ENCODE data around the gene SMDT1. TPM values are rescaled to one million over a fixed set of nuclear protein-coding genes. Genes with fewer than 3 reads are reported as not detected.

SMDT1 gene, protein sequence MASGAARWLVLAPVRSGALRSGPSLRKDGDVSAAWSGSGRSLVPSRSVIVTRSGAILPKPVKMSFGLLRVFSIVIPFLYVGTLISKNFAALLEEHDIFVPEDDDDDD
- total RNA-seq, result 71.7 and 78.8 TPM in 2 replicates
- long read RNA-seq, partial matches to known transcripts, result 0 of 2 reads
- long read RNA-seq, other reads (novel, unspliced or antisense), result 1 of 2 reads

DNA sequence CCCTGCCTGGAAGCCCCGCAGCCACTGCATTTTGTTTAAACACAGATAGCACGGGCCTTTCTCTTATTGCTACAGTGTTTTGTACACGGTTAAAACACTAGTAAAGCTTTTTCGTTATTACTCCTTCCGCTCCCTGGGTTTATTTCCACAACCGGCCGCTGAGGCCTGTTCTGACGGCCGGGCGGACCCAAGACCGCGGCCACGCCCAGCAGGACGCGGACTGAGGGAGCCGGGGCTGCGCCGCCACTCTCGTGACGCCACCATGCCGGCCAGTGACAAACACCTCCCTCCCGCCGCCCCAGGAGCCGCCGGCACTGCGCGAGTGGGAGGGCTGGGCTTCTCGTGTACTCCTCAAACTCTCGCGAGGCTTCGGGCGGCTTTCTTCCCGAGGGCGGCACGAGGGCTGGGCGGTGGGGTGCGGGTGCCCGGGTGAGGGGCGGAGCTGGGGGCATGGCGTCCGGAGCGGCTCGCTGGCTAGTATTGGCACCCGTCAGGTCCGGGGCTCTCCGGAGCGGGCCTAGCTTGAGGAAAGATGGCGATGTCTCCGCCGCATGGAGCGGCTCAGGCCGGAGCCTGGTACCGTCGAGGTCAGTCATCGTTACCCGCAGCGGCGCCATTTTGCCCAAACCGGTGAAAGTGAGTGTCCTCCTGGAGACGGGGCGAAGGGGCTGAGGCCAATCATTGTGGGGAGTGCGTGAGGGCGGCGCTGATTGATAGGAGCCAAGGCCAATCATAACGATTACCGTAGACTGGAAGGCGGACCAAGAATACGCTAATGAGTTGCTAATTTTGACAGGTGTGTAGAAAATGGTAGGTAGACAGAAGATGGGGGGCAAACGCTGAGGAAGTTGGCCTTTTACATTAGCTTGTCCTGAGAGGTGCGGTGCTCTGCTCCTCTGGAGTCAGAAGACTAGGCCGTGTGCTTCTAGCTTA, at the start of gene SMDT1:
SMDT1 (plus strand) TSS at position 382 of the 933 bp plus-strand sequence; CDS start at position 451, 69 bp downstream.
- peak within 1 kb of the TSS; percentile 98 for H3K27ac Mint-ChIP-seq
- no peaks in the 10 kb centered on the region for H3K9me3 Mint-ChIP-seq (ENCODE audit: low read depth)
- peaks cover 8% of the 10 kb centered on the region for H3K36me3 Mint-ChIP-seq (ENCODE audit: insufficient read depth)
- peak within 1 kb of the TSS; percentile 93 for H3K4me3 Mint-ChIP-seq (ENCODE audit: low read depth)
- peak; percentile 97 for DNase-seq (ENCODE audit: low spot score, unreplicated experiment)
- TF ChIP-seq, protein P1, sequence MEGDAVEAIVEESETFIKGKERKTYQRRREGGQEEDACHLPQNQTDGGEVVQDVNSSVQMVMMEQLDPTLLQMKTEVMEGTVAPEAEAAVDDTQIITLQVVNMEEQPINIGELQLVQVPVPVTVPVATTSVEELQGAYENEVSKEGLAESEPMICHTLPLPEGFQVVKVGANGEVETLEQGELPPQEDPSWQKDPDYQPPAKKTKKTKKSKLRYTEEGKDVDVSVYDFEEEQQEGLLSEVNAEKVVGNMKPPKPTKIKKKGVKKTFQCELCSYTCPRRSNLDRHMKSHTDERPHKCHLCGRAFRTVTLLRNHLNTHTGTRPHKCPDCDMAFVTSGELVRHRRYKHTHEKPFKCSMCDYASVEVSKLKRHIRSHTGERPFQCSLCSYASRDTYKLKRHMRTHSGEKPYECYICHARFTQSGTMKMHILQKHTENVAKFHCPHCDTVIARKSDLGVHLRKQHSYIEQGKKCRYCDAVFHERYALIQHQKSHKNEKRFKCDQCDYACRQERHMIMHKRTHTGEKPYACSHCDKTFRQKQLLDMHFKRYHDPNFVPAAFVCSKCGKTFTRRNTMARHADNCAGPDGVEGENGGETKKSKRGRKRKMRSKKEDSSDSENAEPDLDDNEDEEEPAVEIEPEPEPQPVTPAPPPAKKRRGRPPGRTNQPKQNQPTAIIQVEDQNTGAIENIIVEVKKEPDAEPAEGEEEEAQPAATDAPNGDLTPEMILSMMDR (IDR thresholded peaks at IDR 0.05; ENCODE audit: unreplicated experiment), result no peak
- no peaks in the 10 kb centered on the region for H3K27me3 Mint-ChIP-seq
- peaks cover 21% of the 10 kb centered on the region for H3K4me1 Mint-ChIP-seq (ENCODE audit: low read depth)

DNA sequence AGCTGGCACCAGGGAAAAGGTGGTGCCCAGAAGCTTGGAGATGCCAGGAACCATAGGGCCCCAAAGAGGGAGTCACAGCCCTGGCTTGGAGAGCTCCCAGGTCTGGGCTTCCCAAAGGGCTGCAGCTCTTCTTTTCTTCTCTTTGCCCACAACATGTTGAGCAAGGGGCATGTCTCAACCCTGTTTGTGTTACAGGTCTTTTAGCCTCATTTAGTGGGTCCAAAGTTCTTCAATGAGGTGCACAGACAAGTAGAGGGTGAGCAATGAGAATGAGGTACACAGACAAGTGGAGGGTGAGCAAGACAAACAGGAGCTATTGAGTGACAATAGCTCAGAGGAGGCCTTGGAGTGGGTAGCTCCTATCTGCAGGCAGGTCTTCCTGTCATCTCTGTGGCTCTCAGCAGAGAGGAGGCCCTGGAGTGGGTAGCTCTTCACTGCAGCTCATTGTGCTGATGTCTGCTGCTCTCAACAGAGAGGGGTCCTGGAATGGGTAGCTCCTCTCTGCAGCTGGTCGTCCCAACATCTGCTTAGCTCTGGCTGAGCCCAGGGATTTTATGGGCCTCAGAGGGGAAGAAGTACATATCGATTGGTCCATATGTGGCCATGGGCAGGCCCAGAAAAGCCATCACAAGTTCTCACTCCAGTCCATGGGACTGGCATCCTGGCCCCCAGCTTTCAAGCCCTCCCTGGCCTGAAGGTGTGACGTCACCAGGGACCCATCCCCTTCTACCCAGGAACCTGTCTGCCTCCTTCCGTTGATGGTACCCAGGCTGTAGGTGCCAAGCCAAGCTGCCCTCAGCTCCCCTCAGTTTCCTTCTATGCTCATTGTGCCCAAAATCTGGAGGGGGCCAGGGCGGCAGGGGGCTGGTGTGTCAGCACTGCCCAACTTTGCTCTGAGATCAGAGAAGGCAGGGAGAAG, 46.0 kb upstream of the SMDT1 start:
- Mint-ChIP-seq H3K36me3 (ENCODE audit: insufficient read depth) (no peaks in the 10 kb centered on the region), H3K27ac (no peak overlapping the region), H3K9me3 (ENCODE audit: low read depth) (peaks cover 7% of the 10 kb centered on the region), H3K27me3 (peaks cover 23% of the 10 kb centered on the region), H3K4me3 (ENCODE audit: low read depth) (no peak overlapping the region), H3K4me1 (ENCODE audit: low read depth) (no peaks in the 10 kb centered on the region)
- no peak for DNase-seq (ENCODE audit: low spot score, unreplicated experiment)
- TF ChIP-seq, protein P1 (IDR thresholded peaks at IDR 0.05; ENCODE audit: unreplicated experiment), result no peak

DNA sequence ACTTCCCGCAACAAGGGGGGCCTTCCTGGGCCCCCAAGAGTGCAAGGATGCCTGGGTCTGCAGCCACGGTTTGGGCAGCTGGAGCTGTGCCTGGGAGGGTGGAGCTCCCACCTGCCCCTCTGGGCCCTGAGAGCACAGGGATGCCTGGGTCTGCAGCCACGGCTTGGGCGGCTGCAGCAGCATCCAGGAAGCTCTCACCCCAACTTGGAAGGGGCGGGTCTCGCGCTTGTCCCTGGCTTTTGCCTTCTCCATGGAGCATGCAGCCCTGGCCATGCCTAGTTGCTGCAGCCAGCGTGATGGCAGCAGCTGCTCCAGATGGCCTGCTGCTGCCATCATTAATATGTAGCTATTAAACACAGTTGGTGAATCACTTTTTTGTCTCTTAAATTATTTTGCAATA, 44.2 kb upstream of the SMDT1 start:
- no peak for DNase-seq (ENCODE audit: low spot score, unreplicated experiment)
- Mint-ChIP-seq H3K27me3 (peaks cover 27% of the 10 kb centered on the region), H3K4me3 (ENCODE audit: low read depth) (no peak overlapping the region), H3K4me1 (ENCODE audit: low read depth) (no peaks in the 10 kb centered on the region), H3K36me3 (ENCODE audit: insufficient read depth) (no peaks in the 10 kb centered on the region), H3K27ac (no peak overlapping the region), H3K9me3 (ENCODE audit: low read depth) (peaks cover 7% of the 10 kb centered on the region)
- TF ChIP-seq, protein P1 (IDR thresholded peaks at IDR 0.05; ENCODE audit: unreplicated experiment), result no peak

DNA sequence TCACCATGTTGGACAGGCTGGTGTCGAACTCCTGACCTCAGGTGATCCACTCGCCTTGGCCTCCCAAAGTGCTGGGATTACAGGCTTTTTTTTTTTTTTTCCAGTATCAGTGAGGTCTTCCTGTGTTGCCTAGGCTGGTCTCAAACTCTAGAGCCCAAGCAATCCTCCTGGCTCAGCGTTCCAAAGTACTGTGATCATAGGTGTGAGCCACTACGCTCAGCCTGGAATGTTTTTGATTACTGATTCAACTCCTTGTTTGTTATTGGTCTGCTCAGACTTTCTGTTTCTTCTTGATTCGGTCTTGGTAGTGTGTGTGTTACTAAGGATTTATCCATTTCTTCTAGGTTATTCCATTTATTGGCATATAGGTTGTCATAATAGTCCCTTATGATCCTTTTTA, 40.2 kb upstream of the SMDT1 start:
- DNase-seq (ENCODE audit: low spot score, unreplicated experiment), result no peak
- no peaks in the 10 kb centered on the region for H3K4me1 Mint-ChIP-seq (ENCODE audit: low read depth)
- TF ChIP-seq, protein P1 (IDR thresholded peaks at IDR 0.05; ENCODE audit: unreplicated experiment), result no peak

DNA sequence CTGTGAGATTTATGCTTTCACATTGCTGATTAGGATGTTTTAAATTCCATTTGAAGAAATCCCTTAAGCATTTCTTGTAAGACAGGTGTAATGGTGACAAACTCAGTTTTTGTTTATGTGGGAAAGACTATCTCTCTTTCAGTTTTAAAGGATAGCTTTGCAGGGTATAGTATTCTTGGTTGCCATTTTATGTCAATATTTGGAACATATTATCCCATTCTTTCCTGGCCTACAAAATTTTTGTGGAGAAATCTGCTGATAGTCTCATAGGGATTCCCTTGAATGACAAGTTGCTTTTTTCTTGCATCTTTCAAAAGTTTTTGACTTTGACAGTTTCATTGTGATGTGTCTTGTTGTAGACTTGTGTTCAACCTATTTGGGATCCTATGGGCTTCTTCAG, 37.7 kb upstream of the SMDT1 start:
- DNase-seq (ENCODE audit: low spot score, unreplicated experiment), result no peak
- peaks cover 13% of the 10 kb centered on the region for H3K27me3 Mint-ChIP-seq
- no peak overlapping the region for H3K27ac Mint-ChIP-seq
- H3K4me3 Mint-ChIP-seq (ENCODE audit: low read depth), result no peak overlapping the region
- peaks cover 1% of the 10 kb centered on the region for H3K36me3 Mint-ChIP-seq (ENCODE audit: insufficient read depth)
- peaks cover 17% of the 10 kb centered on the region for H3K9me3 Mint-ChIP-seq (ENCODE audit: low read depth)
- H3K4me1 Mint-ChIP-seq (ENCODE audit: low read depth), result no peaks in the 10 kb centered on the region
- TF ChIP-seq, protein P1 (IDR thresholded peaks at IDR 0.05; ENCODE audit: unreplicated experiment), result no peak

More for the DNA sequence above, 40.2 kb upstream of the SMDT1 start:
- Mint-ChIP-seq H3K4me3 (ENCODE audit: low read depth) (no peak overlapping the region), H3K9me3 (ENCODE audit: low read depth) (peaks cover 21% of the 10 kb centered on the region), H3K27me3 (peaks cover 17% of the 10 kb centered on the region), H3K27ac (no peak overlapping the region), H3K36me3 (ENCODE audit: insufficient read depth) (peaks cover 1% of the 10 kb centered on the region)

Data from progenitor cell of endocrine pancreas (in vitro differentiated cells).